Progenitor cell of endocrine pancreas (in vitro differentiated cells): ENCODE measurements around the gene ABI3. TPM values are rescaled to one million over a fixed set of nuclear protein-coding genes. Genes with fewer than 3 reads are reported as not detected.

Experiments
- DNase-seq: peaks from one replicate; pipeline ENCODE4 v3.0.0; 2021; ENCODE audit warnings: low spot score; ENCODE audit not compliant: unreplicated experiment
- H3K27ac Mint-ChIP-seq: 2 replicates; pipeline ENCODE4 v1.8.0; 2021; ENCODE audit warnings: mild to moderate bottlenecking, moderate library complexity, mixed read lengths
- H3K27me3 Mint-ChIP-seq: 2 replicates; pipeline ENCODE4 v1.8.0; 2021; ENCODE audit warnings: mixed read lengths
- H3K36me3 Mint-ChIP-seq: 2 replicates; pipeline ENCODE4 v1.8.0; 2022; ENCODE audit warnings: mixed read lengths; ENCODE audit not compliant: insufficient read depth
- H3K4me1 Mint-ChIP-seq: 2 replicates; pipeline ENCODE4 v1.8.0; 2021; ENCODE audit warnings: low read depth, mixed read lengths
- H3K4me3 Mint-ChIP-seq: 2 replicates; pipeline ENCODE4 v1.8.0; 2021; ENCODE audit warnings: low read depth, mild to moderate bottlenecking, moderate library complexity, mixed read lengths
- H3K9me3 Mint-ChIP-seq: 2 replicates; pipeline ENCODE4 v1.8.0; 2021; ENCODE audit warnings: low read depth, mixed read lengths
- total RNA-seq: library from RNA; stranded (reverse); gene quantifications from 2 replicates; pipeline ENCODE4 v1.2.1, GENCODE V29; 2021
- TF ChIP-seq, protein P1 (sequence below): fragments of 200-600 bp; sonication (generic); IDR thresholded peaks from one replicate; pipeline ENCODE4 v1.5.0; 2021; ENCODE audit warnings: antibody characterized with exemption, mild to moderate bottlenecking; ENCODE audit not compliant: unreplicated experiment

ABI3 gene
- total RNA-seq, 1 donor from 2014 or later: not detected

DNA sequence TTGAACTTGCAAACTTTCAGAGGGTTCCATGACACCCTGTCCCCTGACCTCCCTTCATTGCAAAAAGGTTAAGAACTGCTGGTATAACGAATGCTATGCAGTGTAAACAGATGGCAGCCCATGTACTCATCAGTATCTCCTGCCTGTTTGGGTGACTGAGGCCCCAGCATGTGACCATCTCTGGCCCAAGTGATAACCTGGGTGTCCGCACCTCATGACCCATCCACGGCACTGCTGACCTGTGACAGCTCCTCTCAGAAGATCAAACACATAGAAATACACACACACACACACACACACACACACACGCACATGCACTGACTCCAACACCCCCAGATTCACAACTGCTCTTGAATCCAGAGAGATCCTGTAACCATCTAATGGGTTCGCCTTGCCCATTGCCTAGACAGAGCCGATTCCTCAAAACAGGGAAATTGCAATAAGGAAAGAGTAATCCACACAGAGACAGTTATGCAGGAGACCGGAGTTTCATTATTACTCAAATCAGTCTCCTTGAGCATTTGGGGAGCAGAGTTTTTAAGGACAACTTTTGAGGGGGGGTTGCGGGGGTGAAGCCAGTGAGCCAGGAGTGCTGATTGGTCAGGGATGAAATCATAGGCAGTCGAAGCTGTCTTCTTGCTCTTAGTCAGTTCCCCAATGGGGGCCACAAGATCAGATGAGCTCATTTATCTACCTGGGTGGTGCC is 31.3 kb downstream of the ABI3 start:
- Mint-ChIP-seq H3K4me1 (no peaks in the 10 kb centered on the region), H3K27me3 (peaks cover 7% of the 10 kb centered on the region), H3K36me3 (no peaks in the 10 kb centered on the region), H3K4me3 (no peak overlapping the region), H3K9me3 (no peaks in the 10 kb centered on the region), H3K27ac (no peak overlapping the region)
- no peak for DNase-seq
- TF ChIP-seq, protein P1, sequence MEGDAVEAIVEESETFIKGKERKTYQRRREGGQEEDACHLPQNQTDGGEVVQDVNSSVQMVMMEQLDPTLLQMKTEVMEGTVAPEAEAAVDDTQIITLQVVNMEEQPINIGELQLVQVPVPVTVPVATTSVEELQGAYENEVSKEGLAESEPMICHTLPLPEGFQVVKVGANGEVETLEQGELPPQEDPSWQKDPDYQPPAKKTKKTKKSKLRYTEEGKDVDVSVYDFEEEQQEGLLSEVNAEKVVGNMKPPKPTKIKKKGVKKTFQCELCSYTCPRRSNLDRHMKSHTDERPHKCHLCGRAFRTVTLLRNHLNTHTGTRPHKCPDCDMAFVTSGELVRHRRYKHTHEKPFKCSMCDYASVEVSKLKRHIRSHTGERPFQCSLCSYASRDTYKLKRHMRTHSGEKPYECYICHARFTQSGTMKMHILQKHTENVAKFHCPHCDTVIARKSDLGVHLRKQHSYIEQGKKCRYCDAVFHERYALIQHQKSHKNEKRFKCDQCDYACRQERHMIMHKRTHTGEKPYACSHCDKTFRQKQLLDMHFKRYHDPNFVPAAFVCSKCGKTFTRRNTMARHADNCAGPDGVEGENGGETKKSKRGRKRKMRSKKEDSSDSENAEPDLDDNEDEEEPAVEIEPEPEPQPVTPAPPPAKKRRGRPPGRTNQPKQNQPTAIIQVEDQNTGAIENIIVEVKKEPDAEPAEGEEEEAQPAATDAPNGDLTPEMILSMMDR: no peak

DNA sequence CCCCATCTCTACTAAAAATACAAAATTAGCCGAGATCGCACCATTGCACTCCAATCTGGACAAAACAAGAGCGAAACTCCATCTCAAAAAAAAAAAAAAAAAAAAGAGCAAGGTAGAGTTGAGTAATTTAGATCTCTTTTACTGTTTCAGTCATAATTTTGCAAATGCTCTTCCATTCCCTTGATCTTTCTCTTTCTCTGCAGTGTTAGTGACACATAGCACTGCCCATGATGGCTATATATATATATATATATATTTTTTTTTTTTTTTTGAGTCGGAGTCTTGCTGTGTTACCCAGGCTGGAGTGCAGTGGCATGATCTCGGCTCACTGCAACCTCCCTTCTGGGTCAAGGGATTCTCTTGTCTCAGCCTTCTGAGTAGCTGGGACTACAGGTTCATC is 32.3 kb downstream of the ABI3 start:
- Mint-ChIP-seq H3K36me3 (no peaks in the 10 kb centered on the region), H3K4me1 (no peaks in the 10 kb centered on the region), H3K9me3 (no peaks in the 10 kb centered on the region), H3K4me3 (no peak overlapping the region), H3K27ac (no peak overlapping the region), H3K27me3 (peaks cover 4% of the 10 kb centered on the region)
- DNase-seq: no peak
- TF ChIP-seq, protein P1: no peak

DNA sequence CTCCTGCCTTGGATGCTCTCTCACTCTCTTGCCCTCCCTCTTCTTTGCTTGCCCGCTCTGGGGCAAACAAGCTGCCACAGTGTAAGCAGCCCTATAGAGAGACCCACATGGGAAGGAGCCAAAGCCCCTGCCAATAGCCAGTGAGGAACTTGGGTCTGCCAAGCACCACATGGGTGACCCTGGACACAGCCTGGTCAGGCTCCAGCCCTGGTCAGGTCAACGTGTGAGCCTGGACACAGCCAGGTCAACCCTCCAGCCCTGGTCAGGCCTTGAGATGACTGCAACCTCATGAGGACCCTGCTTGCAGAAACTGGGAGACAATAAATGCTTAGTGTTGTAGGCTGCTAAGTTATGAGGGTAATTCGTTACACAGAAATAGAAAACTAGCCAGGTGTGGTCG is 34.3 kb downstream of the ABI3 start:
- Mint-ChIP-seq H3K27ac (no peak overlapping the region), H3K9me3 (no peaks in the 10 kb centered on the region), H3K4me3 (no peak overlapping the region), H3K36me3 (no peaks in the 10 kb centered on the region), H3K4me1 (no peaks in the 10 kb centered on the region), H3K27me3 (peaks cover 3% of the 10 kb centered on the region)
- no peak for DNase-seq
- TF ChIP-seq, protein P1: no peak

DNA sequence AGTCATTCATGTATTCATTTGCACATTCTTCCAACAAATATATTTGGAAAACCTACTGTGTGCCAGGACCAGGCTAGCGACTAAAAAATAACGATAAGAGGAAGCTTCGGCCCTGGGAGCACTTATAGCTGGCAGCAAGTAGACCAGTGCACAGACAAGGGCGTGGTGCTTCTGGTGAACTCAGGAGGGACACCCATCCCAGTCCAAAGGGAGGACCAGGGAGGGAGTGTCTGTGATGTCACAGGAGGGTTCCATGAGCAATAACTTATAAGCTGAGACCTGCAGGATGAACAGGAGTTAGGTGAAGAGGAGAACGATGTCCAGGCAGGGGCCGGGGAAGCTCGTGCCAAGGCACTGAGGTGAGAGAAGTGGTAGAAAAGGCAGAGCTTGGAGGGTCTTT is 37.4 kb downstream of the ABI3 start:
- H3K27ac Mint-ChIP-seq: no peak overlapping the region
- peaks cover 9% of the 10 kb centered on the region for H3K27me3 Mint-ChIP-seq
- no peaks in the 10 kb centered on the region for H3K4me1 Mint-ChIP-seq
- no peak for DNase-seq
- TF ChIP-seq, protein P1: no peak
- H3K36me3 Mint-ChIP-seq: no peaks in the 10 kb centered on the region
- no peak overlapping the region for H3K4me3 Mint-ChIP-seq
- H3K9me3 Mint-ChIP-seq: no peaks in the 10 kb centered on the region

DNA sequence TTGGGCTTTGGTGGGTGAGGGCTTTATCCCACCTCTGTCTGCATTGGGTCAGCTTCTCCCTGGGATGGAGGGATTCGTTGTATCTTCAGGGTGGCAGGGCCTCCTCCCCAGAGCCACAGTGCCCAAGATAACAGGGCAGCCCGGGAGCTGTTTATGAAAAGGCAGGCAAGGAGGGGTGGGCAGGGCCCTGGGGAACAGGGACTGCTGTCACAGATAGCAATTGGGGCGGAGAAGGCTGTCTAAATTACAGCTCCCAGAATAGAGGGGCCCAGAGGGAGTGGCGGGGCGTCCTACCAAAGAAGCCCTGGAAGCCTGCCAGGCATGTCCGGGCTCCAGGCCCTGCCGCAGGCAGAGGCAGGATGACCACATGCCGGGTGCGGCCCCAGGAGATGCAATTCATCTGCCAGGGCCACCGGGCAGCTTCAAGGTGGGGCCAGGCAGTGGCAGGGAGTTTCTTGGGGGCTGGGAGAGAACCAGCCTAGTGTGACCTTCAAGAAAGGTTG is 38.8 kb downstream of the ABI3 start:
- TF ChIP-seq, protein P1: no peak

More for the DNA sequence above, 38.8 kb downstream of the ABI3 start:
- Mint-ChIP-seq H3K27ac (no peak overlapping the region), H3K36me3 (no peaks in the 10 kb centered on the region), H3K9me3 (no peaks in the 10 kb centered on the region), H3K4me3 (no peak overlapping the region), H3K4me1 (no peaks in the 10 kb centered on the region), H3K27me3 (peaks cover 10% of the 10 kb centered on the region)
- no peak for DNase-seq
